T-helper 1 cell treated with Interleukin-12 subunit alpha and Interleukin-12 subunit beta and Interleukin-4 antibody, amounts not matched to agents 30 ng/mL and 1 ng/mL, for 36 hours (primary cell): ENCODE data around the gene ACSM4. TPM values are rescaled to one million over a fixed set of nuclear protein-coding genes. Genes with fewer than 3 reads are reported as not detected.
"Not testable (repeated sequence)": the region's sequence is repeated elsewhere in the genome, so short reads cannot be mapped to it uniquely, and the experiment has no call there.

Source experiments
- intact Hi-C: fragments of 100-400 bp; cut with micrococcal nuclease; formaldehyde crosslinking; loops from one replicate; pipeline ENCODE4 v1.15.1; 2024
- total RNA-seq: library from RNA; stranded (reverse); gene quantifications from 2 replicates; pipeline ENCODE4 v1.2.3, GENCODE V29; 2022

Gene ACSM4
- total RNA-seq, 1 donor from 2014 or later = not detected

DNA sequence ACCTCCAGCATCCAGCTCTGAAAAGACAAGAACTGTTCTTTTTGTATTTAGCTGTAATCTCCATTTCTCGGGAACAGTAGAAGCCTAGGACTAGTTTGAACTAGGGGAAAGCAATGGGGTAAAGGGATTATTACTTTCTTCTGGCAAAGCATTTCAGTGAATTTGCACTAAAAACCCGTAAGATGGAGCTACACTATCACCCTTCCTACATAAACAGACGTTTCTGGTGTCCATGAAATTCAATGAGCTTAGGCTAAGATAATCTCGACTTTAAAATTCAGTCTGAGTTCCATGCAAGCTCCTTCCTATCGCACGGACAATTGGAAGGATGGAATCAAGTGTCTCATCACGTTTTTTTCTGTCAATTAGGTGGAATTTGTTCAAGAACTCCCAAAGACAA, 24.0 kb downstream of the ACSM4 start:
- intact Hi-C loops = no loop called here

DNA sequence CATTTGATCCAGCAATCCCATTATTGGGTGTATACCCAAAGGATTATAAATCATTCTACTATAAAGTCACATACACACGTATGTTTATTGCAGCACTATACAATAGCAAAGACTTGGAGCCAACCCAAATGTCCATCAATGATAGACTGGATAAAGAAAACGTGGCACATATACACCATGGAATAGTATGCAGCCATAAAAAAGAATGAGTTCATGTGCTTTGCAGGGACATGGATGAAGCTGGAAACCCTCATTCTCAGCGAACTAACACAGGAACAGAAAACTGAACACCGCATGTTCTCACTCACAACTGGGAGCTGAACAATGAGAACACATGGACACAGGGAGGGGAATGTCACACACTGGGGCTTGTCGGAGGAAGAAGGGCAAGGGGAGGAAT, 33.9 kb downstream of the ACSM4 start:
- intact Hi-C loops = not testable (repeated sequence)

DNA sequence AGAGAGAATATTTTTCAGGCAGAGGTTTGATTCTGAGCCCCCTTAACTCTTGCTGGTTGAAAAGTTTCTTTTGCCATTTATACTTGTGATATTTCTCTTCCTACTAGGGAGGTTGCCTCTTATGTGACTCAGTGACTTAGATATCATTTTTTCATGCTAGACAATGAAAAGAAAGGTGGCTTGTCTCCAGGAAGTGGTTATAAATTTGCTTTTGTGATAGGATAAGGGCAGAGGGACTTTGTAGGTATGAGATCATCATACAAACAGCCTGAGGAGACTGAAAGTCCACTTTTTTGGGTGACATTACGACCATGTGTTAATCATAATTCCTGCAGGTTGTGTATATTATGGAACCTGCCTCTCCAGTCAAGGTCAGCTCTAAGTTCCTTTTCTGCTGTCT, 35.8 kb downstream of the ACSM4 start:
- intact Hi-C loops = no loop called here

DNA sequence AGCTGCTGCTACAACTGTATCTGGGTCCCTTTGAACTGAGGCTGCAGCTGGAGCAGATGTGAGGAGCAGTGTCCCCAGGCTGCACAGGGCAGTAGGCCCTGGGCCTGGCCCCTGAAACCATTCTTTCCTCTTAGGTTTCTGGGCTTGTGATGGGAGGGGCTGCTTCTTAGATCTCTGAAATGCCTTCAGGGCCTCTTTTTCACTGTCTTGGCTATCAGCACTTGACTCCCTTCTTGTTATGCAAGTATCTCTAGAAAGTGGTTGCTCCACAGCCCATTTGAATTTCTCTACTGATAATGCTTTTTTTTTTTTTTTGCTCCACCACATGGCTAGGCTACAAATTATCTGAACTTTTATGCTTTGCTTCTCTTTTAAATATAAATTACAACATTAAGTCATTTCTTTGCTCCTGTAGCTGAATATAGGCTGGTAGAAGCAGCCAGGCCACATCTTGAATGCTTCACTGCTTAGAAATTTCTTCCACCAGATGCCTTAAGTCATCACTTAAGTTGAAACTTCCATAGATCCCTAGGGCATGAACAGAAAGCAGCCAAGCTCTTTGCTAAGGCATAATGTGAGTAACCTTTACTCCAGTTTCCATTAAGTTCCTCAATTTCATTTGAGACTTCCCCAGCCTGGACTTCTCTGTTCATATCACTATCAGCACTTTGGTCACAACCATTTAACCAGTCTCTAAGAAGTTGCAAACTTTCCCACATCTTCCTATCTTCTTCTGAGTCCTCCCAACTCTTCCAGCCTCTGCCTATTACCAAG, 41.1 kb downstream of the ACSM4 start:
- intact Hi-C loops = no loop called here

DNA sequence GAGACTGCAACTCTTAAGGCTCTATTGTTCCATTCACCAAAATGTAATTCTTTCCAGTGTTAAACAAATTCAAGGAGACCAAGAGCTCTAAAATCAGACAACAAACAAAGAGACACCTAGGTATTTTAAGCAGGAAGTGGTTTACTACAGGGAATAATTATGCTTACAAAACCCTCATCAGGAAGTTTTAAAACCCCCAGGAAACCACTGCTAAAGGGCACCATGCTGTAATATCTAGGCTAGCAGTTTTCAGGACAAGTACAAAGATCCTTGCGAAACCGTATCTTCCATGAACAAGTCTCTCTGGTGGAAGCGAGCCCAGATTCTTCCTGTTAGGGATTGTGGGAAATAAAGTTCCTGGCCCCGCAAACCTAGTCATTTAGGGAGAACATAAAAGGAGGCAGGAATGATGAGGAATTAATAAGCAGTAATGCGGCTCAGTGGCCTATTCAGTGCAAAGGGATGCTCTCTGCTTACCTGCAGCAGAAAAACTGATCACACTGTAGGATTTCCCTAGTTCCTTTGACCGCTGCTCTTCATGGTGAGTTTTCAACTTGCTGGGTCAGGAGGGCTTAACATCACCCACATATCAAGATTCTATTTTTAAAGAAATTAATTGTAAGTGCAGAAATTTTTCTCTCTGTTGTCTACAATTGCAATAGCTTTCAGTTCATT, 42.8 kb downstream of the ACSM4 start:
- intact Hi-C loops = no loop called here

DNA sequence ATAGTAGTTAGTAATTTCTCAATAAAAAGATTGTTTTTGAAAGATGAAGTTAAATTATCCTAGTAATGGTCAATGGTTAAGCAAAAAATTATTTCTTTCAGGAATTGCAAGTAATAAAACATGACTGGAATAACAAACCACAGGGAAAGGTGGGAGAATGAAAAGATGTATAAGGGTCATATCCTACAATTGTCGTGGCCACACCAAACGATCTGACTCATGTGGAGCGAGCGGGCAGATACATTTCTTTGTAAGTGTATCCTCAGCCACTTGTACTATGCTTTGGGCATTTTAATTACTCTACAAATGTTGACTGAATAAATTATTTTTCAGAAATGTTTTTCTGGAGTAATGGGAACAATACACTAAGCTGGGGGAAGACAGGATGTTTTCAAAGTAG, 45.5 kb downstream of the ACSM4 start:
- intact Hi-C loops = no loop called here

DNA sequence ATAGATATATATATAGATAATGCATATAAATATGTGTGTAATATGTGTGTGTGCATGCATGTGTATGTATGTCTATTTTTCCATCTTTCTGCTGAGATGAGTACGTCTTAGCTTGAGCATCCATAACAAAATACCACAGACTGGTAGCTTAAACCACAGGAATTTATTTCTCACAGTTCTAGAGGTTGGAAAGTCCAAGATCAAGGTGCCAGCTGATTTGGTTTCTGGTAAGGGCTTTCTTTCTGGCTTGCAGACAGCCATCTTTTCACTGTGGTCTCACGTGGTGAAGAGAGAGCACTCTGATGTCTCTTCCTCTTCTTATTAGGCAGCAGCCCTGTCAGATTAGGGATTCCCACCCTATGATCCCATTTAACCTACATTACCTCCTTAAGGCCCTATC, 47.3 kb downstream of the ACSM4 start:
- intact Hi-C loops = no loop called here

DNA sequence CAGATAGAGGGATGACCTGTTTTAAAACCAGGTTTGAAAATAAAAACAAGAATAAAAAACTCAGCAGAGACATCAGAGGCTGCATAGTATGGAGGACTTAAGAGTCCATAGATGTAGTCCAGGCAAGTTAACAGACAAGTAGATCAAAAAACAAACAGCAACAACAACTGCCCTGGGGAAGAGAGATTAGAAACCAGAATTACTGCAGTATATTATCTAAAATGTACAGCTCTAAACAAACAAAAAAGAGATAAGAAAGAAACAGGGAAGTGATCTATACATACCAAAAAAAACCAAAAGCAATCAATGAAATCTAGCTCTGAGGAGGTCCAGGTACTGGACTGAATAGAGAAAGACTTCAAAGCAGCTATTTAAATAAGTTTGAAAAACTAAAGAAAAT, 48.8 kb downstream of the ACSM4 start:
- intact Hi-C loops = no loop called here

DNA sequence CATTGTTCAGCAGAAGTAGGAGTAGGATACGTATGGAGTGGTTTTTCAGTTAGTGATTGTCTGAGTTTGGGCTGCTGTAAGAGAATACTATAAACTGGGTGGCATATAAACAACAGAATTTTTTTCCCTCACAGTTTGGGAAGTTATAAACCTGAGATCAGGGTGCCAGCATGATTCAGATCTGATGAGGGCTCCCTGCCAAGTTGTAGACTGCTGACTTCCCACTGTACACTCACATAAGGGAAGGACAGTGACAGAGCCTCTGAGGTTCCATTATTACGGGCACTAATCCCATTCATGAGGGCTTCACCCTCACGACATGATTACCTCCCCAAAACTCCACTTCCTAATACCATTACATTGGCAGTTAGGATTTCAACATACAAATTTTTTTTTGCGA, 50.7 kb downstream of the ACSM4 start:
- intact Hi-C loops = no loop called here

DNA sequence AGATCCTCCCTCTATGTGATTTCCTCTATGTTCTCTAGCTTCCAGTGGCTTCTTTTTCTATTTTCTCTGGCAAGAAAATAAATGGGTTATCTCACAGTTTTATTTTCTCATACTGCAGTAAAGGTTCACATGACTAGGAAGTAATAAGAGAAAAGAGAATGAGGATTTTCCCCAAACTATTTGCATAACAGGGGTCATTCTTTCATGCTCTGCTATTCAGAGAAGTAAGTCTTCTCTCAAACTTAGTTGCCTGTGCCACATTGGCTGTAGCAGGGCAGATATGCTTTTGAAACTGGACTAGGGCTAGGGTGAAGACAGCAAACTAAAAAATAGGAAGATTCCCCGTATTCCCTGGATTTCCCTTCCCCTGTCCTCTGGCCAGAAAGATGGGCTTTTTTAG, 57.4 kb downstream of the ACSM4 start:
- intact Hi-C loops = no loop called here

DNA sequence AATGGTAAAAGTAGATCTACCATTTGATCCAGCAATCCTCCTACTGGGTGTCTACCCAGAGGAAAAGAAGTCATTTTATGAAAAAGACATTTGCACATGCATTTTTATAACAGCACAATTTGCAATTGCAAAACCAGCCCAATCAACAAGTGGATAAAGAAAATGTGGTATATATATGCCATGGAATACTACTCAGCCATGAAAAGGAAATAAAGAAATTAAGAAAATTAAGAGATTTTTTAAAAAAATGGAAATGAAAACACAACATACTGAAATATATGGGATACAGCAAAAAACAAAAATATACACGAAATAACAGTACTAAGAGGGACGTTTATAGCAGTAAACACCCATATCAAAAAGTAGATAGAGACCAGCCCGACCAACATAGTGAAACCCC, 58.9 kb downstream of the ACSM4 start:
- intact Hi-C loops = no loop called here

DNA sequence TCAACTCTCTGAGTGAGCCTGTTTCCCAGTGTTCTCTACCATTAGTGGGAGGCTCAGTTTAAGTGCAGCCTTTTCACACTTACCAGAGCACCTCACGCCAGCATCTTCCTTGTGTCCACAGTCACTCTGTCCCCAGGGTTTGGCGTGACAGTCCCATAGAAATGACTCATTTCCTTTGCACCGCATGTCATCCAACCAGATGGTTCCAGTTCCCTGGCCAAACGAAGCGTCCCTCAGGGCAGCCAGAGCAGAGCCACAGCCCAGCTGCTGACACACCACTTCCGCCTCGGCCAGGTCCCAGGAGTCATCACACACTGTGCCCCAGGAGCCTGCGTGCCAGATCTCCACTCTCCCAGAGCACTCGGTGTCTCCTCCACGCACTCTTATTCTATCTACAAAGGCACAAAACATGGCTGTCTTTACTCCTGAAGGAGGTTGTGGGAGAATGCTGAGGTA, 65.4 kb downstream of the ACSM4 start:
- intact Hi-C loops = no loop called here

DNA sequence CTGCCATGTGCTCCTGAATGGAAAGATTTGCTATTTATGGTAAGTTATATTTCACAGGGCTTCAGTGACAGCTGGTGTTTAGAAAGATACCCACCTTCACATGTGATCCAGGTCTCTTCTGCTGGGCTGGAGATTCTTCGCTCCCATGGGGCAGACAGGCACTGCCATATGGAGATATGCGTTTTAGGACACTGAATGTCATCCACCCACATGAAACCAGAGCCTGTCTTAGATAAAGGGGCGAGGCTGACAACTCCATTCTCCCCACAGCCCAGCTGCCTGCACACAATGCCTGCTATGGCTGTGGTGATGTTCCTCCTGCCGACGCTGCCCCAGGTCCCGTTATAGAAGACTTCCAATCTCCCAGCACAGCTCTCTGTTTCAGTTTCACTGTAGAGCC, 69.4 kb downstream of the ACSM4 start:
- intact Hi-C loops = no loop called here

DNA sequence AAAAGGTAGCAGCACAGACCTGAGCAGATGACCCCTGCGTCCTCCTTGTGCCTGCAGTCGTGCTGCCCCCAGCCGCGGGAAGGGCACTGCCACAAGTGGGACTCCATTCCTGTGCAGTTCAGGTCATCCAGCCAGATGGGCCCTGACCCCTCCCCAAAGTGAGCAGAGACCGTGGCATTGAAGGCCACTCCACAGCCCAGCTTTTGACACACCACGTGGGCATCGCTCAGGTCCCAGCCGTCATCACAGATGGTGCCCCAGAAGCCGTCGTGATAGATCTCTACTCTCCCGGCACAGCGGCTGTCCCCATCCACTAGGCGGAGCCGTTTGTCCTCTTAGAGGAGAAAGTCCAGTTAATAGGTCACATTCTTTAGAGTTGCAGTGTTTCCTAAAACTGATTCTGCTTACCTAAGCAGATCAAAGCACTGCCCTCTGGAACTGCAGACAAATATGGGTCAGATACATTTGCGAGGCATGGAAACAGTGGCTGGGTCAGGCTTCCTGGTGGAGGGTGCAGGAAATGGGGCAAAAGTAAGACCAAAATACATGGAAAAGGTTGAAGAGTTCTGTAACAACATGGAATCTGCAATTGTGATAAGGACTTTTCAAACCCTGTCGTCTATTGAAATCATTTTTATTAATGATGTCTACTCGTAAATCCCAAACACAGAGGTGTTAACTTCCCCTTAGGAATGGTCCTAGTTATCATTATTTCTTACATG, 70.7 kb downstream of the ACSM4 start:
- intact Hi-C loops = loop anchor here (1.0 kb wide), 1 partner anchor 264 kb away; no protein-coding TSS in a partner anchor

DNA sequence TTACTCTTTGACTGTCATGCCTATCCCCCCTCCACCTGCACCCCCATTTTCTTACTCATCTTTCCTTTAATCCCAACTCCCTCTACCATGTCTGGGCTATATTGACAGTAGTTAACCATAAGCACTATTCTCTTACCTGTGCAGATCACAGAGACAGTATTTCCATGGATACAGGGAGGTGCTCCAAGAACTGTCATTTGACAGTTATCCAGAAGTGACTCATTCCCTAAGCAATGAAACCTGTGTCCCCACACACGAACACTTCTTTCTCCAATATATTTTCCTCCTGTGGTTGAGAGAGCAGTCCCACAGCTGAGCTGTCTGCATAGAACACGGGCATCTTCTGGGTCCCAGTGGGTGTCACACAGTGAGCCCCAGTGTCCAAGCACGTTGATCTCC, 71.3 kb downstream of the ACSM4 start:
- intact Hi-C loops = no loop called here

DNA sequence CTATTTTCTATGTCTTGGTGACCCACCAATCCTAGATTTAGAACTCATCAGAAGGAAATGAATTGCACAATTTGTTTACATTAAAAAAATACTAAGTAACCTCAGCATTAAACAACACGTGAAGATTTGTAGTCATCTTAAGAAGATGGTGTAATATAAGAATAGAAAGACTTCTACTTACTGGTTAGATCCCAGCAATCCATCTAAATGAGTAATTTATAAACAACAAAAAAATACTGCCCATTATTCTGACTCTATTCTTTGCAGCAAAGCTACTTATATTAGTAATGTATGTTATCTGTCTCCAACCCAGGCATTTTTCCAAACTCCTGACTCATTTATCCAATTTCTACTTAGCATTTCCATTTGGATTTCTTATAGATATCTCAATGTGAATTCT, 72.3 kb downstream of the ACSM4 start:
- intact Hi-C loops = no loop called here

Other genes starting within 250 kb of the ACSM4 start
- gene C1S, start 243.4 kb upstream of the ACSM4 start, total RNA-seq = 1.7 and 2.7 TPM in 2 replicates
- gene C1R, start 211.6 kb upstream of the ACSM4 start, total RNA-seq = 3.1 and 3.3 TPM in 2 replicates
- 33.3 and 33.7 TPM in 2 replicates for gene C1RL, start 194.9 kb upstream of the ACSM4 start, total RNA-seq
- 0.27 TPM in 1 of 2 replicates, not detected in the other for gene RBP5, start 175.2 kb upstream of the ACSM4 start, total RNA-seq
- gene CLSTN3, start 173.7 kb upstream of the ACSM4 start, total RNA-seq = 86.2 and 86.5 TPM in 2 replicates
- 21.7 and 24.5 TPM in 2 replicates for gene PEX5, start 114.4 kb upstream of the ACSM4 start, total RNA-seq
- gene CD163L1, start 140.1 kb downstream of the ACSM4 start, total RNA-seq = not detected in 2 replicates
- not detected in 2 replicates for gene CD163, start 199.7 kb downstream of the ACSM4 start, total RNA-seq